ENCODE data around the gene TPO.

GRCh38 chr2:1480671-1481076 is 67.4 kb downstream of the TPO start:
- TF ChIP-seq CTCF (conservative IDR thresholded peaks at IDR 0.05 in 1 of 2, IDR thresholded peaks at IDR 0.05 in 1 of 2; ENCODE audit: extremely low read depth in 1 of 2, insufficient read depth in 1 of 2, low read depth in 1 of 2, low read length in 2 of 2) (no peak), EZH2 (IDR thresholded peaks at IDR 0.05; ENCODE audit: borderline replicate concordance, low read length) (no peak)

All from mammary epithelial cell (primary cell).